Esophagus mucosa (tissue), 1 donor: ENCODE data around the gene BMP7. TPM values are rescaled to one million over a fixed set of nuclear protein-coding genes. Genes with fewer than 3 reads are reported as not detected.

ENCODE experiments used
- ATAC-seq: fragments of 200-7000 bp; cut with Tn5 transposase; one replicate; pipeline ENCODE4 v1.9.1; 2020
- total RNA-seq: library from RNA; stranded (reverse); gene quantifications from one replicate; pipeline ENCODE4 v1.2.4, GENCODE V29; 2023
- donor health status: DM: yes; HTN: yes; CAD: no.

BMP7 gene
- total RNA-seq: 34.2 TPM

GRCh38 chr20:57266291-57267157 is at the start of gene BMP7:
Gene BMP7, minus strand, starts transcription at chr20:57266641. Its CDS starts 519 bp downstream, at chr20:57266122.
- peak; percentile 74 for ATAC-seq

- no peak for ATAC-seq
Observed at GRCh38 chr20:57315976-57316480, 49.6 kb upstream of the BMP7 start.

DNA sequence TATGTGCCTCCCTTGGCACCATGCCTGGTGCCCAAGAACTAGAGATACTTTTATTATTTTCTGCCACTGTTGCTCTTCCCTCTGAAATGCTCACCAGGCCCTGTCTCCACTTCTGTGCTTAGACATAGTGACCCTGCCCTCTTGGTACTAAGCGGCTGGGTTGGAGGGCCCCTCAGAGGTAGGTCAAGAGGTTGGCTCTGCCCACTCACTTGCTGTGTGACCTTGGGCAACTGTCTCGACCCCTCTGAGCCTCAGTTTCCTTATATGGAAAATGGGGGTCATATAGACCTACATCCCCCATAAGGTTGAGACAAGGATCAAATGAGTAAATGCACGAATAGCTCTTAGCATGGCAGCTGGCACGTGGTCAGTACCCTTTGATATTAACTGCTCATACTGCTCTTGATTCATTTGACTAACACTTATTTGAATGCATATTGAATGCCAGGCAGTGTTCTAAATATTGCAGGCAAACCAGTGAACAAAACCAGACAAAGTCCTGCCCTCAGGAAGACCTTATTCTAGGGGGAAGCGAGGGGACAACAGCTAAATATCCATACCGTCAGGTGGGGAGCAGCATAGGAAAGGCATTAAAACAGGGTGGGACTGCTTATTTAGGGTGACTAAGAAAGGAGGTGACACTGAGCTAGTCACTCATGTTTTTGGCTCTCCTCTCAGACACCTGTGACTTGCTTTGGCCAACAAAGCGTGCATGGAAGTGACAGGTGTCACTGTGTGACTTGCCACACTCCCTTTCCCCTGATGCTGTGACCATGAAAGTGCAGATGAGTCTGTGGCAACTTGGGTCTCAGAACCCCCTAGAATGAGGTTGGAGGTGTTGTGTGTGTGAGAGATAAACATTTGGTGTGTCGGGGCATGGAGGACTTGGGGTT is 48.9 kb upstream of the BMP7 start:
- peak; percentile 77 for ATAC-seq

- no peak for ATAC-seq
Observed at GRCh38 chr20:57313951-57314350, 47.5 kb upstream of the BMP7 start.

- ATAC-seq: no peak
Observed at GRCh38 chr20:57313230-57313629, 46.8 kb upstream of the BMP7 start.

DNA sequence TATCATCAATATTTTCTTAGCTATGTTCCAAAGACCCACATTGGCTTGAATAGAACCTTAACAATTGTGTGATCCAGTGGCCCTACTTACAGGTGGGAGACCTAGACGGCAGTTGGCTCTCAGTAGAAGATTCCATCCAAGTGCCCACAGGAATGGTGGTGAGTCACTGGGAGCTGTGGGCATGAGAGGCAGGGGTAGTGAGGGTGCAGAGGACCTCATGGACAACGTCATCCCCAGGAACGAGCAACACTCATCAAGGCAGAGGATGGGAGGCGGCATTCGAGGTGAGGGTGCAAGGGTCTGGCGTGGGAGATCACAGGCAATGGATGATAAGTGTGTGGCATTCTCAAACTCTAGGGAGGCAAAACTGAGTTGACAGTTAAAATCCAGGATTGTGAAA is 45.7 kb upstream of the BMP7 start:
- no peak for ATAC-seq

DNA sequence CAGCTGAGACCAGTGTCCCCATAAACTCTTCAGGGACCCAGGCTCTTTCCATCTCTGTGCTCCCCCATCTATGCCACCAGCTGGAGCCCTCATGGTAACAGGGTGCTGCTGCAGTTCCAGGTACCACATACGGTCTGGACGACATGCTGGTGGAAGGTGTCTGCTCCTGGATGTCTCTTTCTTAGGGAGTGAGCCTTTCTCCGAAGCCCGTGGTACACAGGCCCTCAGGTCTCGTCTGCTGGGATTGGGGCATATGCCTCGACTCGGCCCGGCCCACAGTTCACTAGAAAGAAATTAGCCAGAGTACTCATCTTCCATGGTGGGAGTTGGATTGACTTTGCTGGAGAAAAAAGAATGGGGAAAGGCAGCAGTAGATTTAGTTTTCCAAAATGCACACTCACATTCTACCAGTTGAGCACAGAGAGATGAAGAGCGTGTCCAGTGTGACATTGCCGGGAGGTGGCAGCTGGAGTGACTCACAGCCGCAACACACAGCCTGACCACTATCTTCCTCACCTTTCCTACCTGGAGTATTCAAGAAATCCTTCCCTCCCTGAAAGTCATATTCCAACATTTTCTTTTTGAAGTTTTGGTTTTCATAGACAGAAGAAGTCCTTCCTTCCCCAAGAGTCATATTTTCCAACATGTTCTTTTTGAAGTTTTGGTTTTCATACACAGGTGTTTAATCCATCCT is 44.5 kb upstream of the BMP7 start:
- no peak for ATAC-seq

DNA sequence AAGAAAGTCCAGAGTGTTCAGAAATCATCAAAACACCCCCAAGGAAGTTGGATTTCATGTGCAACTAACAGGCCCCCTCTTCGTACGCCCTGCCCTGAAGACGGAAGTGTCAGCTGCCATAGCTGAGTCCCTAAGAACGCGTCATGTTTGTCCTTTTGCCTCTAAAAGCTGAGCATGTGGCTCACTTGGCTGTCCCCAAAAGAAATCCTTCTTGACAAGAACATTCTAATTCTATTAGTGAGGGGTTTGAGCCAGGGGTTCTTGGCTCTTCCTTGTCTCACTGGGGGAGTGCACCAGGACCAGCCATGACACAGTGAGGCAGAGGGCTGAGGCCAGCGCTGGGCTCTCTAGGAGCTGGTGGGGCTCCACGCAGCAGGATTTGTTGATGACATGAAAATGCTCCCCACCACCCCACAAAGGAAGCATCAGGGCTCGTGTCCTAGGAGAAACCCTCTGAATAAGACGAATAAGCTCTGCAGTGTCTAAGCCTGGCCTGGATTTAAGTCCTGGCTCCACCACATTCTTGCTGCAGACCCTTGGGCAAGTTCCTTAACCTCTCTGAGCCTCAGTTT is 43.2 kb upstream of the BMP7 start:
- ATAC-seq: no peak

DNA sequence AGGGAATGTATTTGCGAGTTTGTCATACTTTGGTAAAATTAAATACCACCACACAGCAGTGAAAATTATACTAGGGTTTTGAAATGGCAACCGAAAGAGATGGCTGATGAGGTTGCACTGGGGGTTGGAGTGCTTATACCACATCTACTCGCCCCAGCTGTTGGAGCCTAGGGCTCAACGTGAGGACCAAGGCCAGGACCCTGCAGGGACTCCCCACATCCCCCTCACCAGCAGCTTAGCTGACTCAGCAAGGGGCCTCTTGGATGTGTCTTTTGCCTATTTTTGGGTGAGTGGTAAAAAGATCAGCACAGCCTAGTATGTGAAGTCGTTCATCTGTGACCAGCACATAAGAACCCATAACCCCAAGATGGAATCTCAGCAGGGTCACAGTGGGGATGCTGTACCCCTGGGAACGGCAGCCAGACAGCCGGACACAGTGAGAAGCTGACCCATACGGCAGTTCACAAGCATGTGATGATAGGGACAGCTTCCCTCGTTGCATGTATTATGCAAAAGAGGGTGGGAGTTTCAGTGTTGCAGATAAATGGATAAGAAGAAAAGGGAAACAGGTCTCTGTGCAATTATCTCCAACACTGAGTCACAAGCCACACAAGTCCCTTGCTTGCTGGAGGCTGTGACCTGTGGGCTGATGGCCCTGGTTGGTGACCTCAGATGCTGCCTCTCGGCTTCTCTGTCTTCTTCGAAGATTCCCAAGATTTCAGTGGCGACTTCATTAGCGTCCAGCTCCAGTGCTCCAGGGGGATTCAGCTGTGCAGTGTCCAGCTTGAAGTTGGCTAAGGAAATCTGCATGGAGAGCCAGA is 42.2 kb upstream of the BMP7 start:
- no peak for ATAC-seq

GRCh38 chr20:57306747-57307146 is 40.3 kb upstream of the BMP7 start:
- peak; percentile 85 for ATAC-seq

DNA sequence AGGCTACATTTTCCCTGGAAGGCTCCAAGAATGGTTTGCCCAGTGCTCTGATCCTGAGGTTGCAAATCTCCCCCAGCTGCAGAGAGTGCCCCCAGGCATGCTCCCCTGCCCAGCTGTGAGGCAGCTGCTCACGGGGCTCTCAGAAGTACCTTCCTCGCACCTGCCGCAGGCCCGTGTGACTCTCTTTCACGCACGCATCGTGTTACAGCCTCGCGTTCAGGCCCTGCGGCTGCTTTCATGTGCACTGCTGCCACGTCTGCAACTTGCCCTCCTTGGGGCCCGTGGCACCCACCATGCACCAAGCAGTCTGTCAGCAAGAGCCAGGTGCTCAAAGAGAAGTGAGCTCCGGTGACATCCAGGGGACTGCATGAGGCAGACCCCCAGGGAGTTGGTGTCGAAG is 34.6 kb upstream of the BMP7 start:
- ATAC-seq: no peak

- ATAC-seq: no peak
Observed at GRCh38 chr20:57298457-57298856, 32.0 kb upstream of the BMP7 start.

GRCh38 chr20:57294550-57294949 is 28.1 kb upstream of the BMP7 start:
- no peak for ATAC-seq

DNA sequence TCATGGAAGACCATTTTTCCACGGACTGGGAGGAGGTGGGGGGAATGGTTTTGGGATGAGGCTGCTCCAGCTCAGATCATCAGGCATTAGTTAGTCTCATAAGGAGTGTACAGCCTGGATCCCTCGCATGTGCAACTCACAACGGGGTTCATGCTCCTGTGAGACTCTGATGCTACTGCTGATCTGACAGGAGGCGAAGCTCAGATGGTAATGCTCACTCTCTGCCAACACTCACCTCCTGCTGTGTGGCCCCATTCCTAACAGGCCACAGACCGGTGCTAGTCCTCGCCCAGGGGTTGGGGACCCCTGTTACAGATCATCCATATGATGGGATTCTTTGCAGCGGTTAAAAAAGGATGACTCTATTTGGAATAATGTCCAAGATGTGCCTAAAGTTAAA is 27.6 kb upstream of the BMP7 start:
- no peak for ATAC-seq

GRCh38 chr20:57292611-57293010 is 26.2 kb upstream of the BMP7 start:
- ATAC-seq: no peak

GRCh38 chr20:57291694-57292093 is 25.3 kb upstream of the BMP7 start:
- ATAC-seq: no peak

GRCh38 chr20:57291003-57291402 is 24.6 kb upstream of the BMP7 start:
- ATAC-seq: peak; percentile 63

GRCh38 chr20:57290178-57290484 is 23.7 kb upstream of the BMP7 start:
- ATAC-seq: no peak

GRCh38 chr20:57289391-57290177 is 23.1 kb upstream of the BMP7 start:
- no peak for ATAC-seq

DNA sequence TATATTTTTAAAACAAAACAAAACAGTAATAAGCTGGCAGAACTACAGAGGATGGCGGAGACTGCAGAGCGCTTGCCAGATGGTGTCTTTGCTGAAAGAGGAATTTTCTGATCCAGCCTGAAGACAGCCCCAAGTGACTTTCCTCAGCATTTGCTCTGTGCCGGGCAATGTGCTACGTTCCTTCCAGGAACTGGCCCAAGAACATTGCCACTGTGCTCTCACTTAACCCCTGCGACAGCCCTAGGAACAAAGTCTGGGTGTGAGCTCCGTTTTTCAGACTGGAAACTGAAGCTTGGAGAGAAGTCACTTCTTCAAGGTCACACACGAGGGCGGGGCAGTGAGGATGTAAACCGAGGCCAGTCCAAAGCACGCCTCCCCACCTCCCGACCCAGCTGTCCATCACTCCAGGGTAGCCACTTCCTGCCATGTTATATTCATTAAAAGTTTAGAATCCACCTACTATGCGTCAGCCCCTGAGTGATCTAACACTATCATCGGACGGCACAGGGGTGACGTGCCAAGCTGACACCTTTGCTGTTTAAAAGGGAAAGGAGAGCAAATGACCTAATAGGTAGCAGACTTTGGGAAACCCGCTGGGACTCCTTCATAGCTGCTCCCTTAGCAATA is 22.3 kb upstream of the BMP7 start:
- no peak for ATAC-seq
